WTC11 (cell line): Measurements from ENCODE around the gene RAMP1. TPM values are rescaled to one million over a fixed set of nuclear protein-coding genes. Genes with fewer than 3 reads are reported as not detected.

Experiments
- ATAC-seq: fragments of 200-7000 bp; cut with Tn5 transposase; 2 replicates; pipeline ENCODE4 v1.10.0; 2021; ENCODE audit warnings: mild to moderate bottlenecking, moderate library complexity
- CTCF ChIA-PET: fragments of 300-600 bp; sonication (Branson Sonifier 250); formaldehyde crosslinking; loops from one replicate; lab custom pipeline; 2021; ENCODE audit warnings: antibody characterized with exemption; lab: Charles Lee
- POLR2A ChIA-PET: fragments of 350-600 bp; sonication (Branson Sonifier 250); formaldehyde crosslinking; loops from one replicate; lab custom pipeline; 2021; ENCODE audit warnings: antibody characterized with exemption; lab: Charles Lee
- DNase-seq: peaks from one replicate; pipeline ENCODE4 v3.0.0; 2021; ENCODE audit warnings: low spot score
- H3K27ac Mint-ChIP-seq: 2 replicates; pipeline ENCODE4 v1.8.0; 2021; ENCODE audit warnings: mixed read lengths
- H3K27me3 Mint-ChIP-seq: 2 replicates; pipeline ENCODE4 v1.8.0; 2021; ENCODE audit warnings: low read depth, mild to moderate bottlenecking, moderate library complexity, mixed read lengths
- H3K36me3 Mint-ChIP-seq: 2 replicates; pipeline ENCODE4 v1.8.0; 2021; ENCODE audit warnings: mixed read lengths
- H3K4me1 Mint-ChIP-seq: 2 replicates; pipeline ENCODE4 v1.8.0; 2022; ENCODE audit warnings: mixed read lengths
- H3K4me3 Mint-ChIP-seq: 2 replicates; pipeline ENCODE4 v1.8.0; 2021; ENCODE audit warnings: mild to moderate bottlenecking, moderate library complexity, mixed read lengths
- H3K9me3 Mint-ChIP-seq: 2 replicates; pipeline ENCODE4 v1.8.0; 2021; ENCODE audit warnings: mixed read lengths
- CDX4 ChIP-seq: fragments of 250-450 bp; sonication (Bioruptor Pico); IDR thresholded peaks from 2 replicates; pipeline ENCODE4 v1.9.0; 2021; ENCODE audit warnings: moderate library complexity, mild to moderate bottlenecking, inconsistent platforms, borderline replicate concordance
- E2F1 ChIP-seq: sonication (generic); formaldehyde crosslinking; IDR thresholded peaks from 2 replicates; pipeline ENCODE4 v1.8.0; 2022; ENCODE audit warnings: mild to moderate bottlenecking, missing genetic modification reagents
- E2F4 ChIP-seq: sonication (generic); formaldehyde crosslinking; IDR thresholded peaks from 2 replicates; pipeline ENCODE4 v1.8.1; 2022; ENCODE audit warnings: low read depth, mild to moderate bottlenecking, moderate library complexity, missing genetic modification reagents, borderline replicate concordance
- ERG ChIP-seq: fragments of 250-450 bp; sonication (Bioruptor Pico); IDR thresholded peaks from 2 replicates; pipeline ENCODE4 v1.8.0; 2021; ENCODE audit warnings: mild to moderate bottlenecking
- ESRRA ChIP-seq: sonication (generic); formaldehyde crosslinking; IDR thresholded peaks from 2 replicates; pipeline ENCODE4 v1.8.1; 2022; ENCODE audit warnings: mild to moderate bottlenecking, missing genetic modification reagents, borderline replicate concordance
- FOXK1 ChIP-seq: sonication (generic); formaldehyde crosslinking; IDR thresholded peaks from 2 replicates; pipeline ENCODE4 v1.8.0; 2022; ENCODE audit warnings: mild to moderate bottlenecking, moderate library complexity, missing genetic modification reagents
- JAZF1 ChIP-seq: fragments of 250-450 bp; sonication (Bioruptor Pico); IDR thresholded peaks from 2 replicates; pipeline ENCODE4 v1.9.0; 2021; ENCODE audit warnings: moderate library complexity, mild to moderate bottlenecking, inconsistent platforms
- MAX ChIP-seq: sonication (generic); formaldehyde crosslinking; IDR thresholded peaks from 2 replicates; pipeline ENCODE4 v1.8.0; 2022; ENCODE audit warnings: mild to moderate bottlenecking, missing genetic modification reagents
- NFATC4 ChIP-seq: fragments of 250-450 bp; sonication (Bioruptor Pico); IDR thresholded peaks from 2 replicates; pipeline ENCODE4 v1.9.0; 2021; ENCODE audit warnings: mild to moderate bottlenecking
- NR2C2 ChIP-seq: sonication (generic); formaldehyde crosslinking; IDR thresholded peaks from 2 replicates; pipeline ENCODE4 v1.8.0; 2022; ENCODE audit warnings: mild to moderate bottlenecking, missing genetic modification reagents
- NR3C1 ChIP-seq: sonication (generic); formaldehyde crosslinking; conservative IDR thresholded peaks from 2 replicates; pipeline ENCODE4 v1.8.1; 2023; ENCODE audit warnings: low read depth, mild to moderate bottlenecking, missing genetic modification reagents
- PRRX2 ChIP-seq: fragments of 250-450 bp; sonication (Bioruptor Pico); IDR thresholded peaks from 2 replicates; pipeline ENCODE4 v1.8.0; 2021; ENCODE audit warnings: mild to moderate bottlenecking
- RELA ChIP-seq: sonication (generic); formaldehyde crosslinking; IDR thresholded peaks from 2 replicates; pipeline ENCODE4 v1.8.1; 2022; ENCODE audit warnings: missing genetic modification reagents, mild to moderate bottlenecking, borderline replicate concordance
- RORB ChIP-seq: fragments of 250-450 bp; sonication (Bioruptor Pico); IDR thresholded peaks from 2 replicates; pipeline ENCODE4 v1.9.0; 2021; ENCODE audit warnings: mild to moderate bottlenecking
- SMAD4 ChIP-seq: sonication (generic); formaldehyde crosslinking; IDR thresholded peaks from 2 replicates; pipeline ENCODE4 v1.8.0; 2022; ENCODE audit warnings: mild to moderate bottlenecking, missing genetic modification reagents
- ZBTB21 ChIP-seq: sonication (generic); formaldehyde crosslinking; IDR thresholded peaks from 2 replicates; pipeline ENCODE4 v1.8.1; 2023; ENCODE audit warnings: mild to moderate bottlenecking, missing genetic modification reagents, borderline replicate concordance
- ZBTB43 ChIP-seq: sonication (generic); formaldehyde crosslinking; IDR thresholded peaks from 2 replicates; pipeline ENCODE4 v1.8.1; 2023; ENCODE audit warnings: mild to moderate bottlenecking, missing genetic modification reagents
- ZMAT4 ChIP-seq: fragments of 250-450 bp; sonication (Bioruptor Pico); IDR thresholded peaks from 2 replicates; pipeline ENCODE4 v1.9.0; 2021; ENCODE audit warnings: mild to moderate bottlenecking
- ZNF121 ChIP-seq: sonication (generic); formaldehyde crosslinking; IDR thresholded peaks from 2 replicates; pipeline ENCODE4 v1.8.0; 2023; ENCODE audit warnings: missing genetic modification reagents
- ZNF138 ChIP-seq: sonication (generic); formaldehyde crosslinking; conservative IDR thresholded peaks from 2 replicates; pipeline ENCODE4 v1.8.1; 2022; ENCODE audit warnings: mild to moderate bottlenecking, moderate library complexity, missing genetic modification reagents
- ZNF219 ChIP-seq: sonication (generic); formaldehyde crosslinking; IDR thresholded peaks from 2 replicates; pipeline ENCODE4 v1.8.0; 2023; ENCODE audit warnings: missing genetic modification reagents, mild to moderate bottlenecking, borderline replicate concordance
- total RNA-seq: library from RNA; stranded (reverse); gene quantifications from 3 replicates; pipeline ENCODE4 v1.2.3, GENCODE V29; 2021
- TF ChIP-seq, protein P1 (sequence below): sonication (generic); formaldehyde crosslinking; IDR thresholded peaks from 2 replicates; pipeline ENCODE4 v1.8.1; 2022; ENCODE audit warnings: mild to moderate bottlenecking, moderate library complexity, missing genetic modification reagents
- TF ChIP-seq, protein P2 (sequence below): sonication (generic); formaldehyde crosslinking; IDR thresholded peaks from 2 replicates; pipeline ENCODE4 v1.8.1; 2022; ENCODE audit warnings: low read depth, missing genetic modification reagents, borderline replicate concordance
- TF ChIP-seq, protein P3 (sequence below): sonication (generic); formaldehyde crosslinking; IDR thresholded peaks from 2 replicates; pipeline ENCODE4 v1.8.0; 2023; ENCODE audit warnings: missing genetic modification reagents

The RAMP1 gene
- total RNA-seq, 1 experiment from 2014 or later, result 1.0 TPM

GRCh38 chr2:237889016-237889415 is 29.6 kb downstream of the RAMP1 start (continued):
- TF ChIP-seq MAX (CRISPR knock-in tag) (no peak), NFATC4 (CRISPR knock-in tag) (no peak)

GRCh38 chr2:237889811-237890210 is 30.4 kb downstream of the RAMP1 start:
- no peak for ATAC-seq
- Mint-ChIP-seq H3K4me1 (no peaks in the 10 kb centered on the region), H3K36me3 (no peaks in the 10 kb centered on the region), H3K27ac (no peak overlapping the region), H3K9me3 (no peaks in the 10 kb centered on the region), H3K27me3 (no peaks in the 10 kb centered on the region), H3K4me3 (no peak overlapping the region)
- DNase-seq, result no peak
- no peak for TF ChIP-seq RORB (CRISPR knock-in tag)
- TF ChIP-seq ZNF219 (CRISPR knock-in tag), result no peak
- TF ChIP-seq, protein P1, sequence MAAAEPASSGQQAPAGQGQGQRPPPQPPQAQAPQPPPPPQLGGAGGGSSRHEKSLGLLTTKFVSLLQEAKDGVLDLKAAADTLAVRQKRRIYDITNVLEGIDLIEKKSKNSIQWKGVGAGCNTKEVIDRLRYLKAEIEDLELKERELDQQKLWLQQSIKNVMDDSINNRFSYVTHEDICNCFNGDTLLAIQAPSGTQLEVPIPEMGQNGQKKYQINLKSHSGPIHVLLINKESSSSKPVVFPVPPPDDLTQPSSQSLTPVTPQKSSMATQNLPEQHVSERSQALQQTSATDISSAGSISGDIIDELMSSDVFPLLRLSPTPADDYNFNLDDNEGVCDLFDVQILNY (CRISPR knock-in tag), result no peak
- no peak for TF ChIP-seq NR2C2 (CRISPR knock-in tag)
- TF ChIP-seq JAZF1 (CRISPR knock-in tag), result no peak
- TF ChIP-seq ZBTB43 (CRISPR knock-in tag), result no peak
- TF ChIP-seq, protein P2, sequence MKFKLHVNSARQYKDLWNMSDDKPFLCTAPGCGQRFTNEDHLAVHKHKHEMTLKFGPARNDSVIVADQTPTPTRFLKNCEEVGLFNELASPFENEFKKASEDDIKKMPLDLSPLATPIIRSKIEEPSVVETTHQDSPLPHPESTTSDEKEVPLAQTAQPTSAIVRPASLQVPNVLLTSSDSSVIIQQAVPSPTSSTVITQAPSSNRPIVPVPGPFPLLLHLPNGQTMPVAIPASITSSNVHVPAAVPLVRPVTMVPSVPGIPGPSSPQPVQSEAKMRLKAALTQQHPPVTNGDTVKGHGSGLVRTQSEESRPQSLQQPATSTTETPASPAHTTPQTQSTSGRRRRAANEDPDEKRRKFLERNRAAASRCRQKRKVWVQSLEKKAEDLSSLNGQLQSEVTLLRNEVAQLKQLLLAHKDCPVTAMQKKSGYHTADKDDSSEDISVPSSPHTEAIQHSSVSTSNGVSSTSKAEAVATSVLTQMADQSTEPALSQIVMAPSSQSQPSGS (CRISPR knock-in tag), result no peak
- ChIA-PET CTCF (no interaction called here), POLR2A (no interaction called here)

DNA sequence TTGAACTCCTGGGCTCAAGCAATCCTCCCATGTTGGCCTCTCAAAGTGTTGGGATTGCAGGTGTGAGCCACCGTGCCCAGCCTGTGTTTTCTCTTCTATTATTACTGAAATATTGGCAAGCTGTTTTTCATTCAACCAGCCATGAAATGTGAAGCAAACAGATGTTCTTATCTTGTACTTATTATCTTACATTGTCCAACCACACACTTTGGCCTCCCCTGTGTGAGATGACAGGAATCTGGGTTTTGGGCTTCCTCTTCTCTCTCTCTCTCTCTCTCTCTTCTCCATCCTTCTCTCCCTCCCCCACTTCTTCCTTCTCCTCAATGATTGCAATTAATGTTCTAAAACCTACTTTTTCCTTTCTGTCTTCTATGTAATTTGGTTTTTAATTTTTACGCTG is 33.1 kb downstream of the RAMP1 start:
- no peaks in the 10 kb centered on the region for H3K9me3 Mint-ChIP-seq
- ChIA-PET CTCF (interaction anchor here (1.3 kb wide), 1 partner anchor 30 kb away, joined by 5 read pairs; no protein-coding TSS in a partner anchor), POLR2A (no interaction called here)
- H3K36me3 Mint-ChIP-seq, result no peaks in the 10 kb centered on the region
- no peak for DNase-seq
- H3K27me3 Mint-ChIP-seq, result no peaks in the 10 kb centered on the region
- no peak for ATAC-seq
- H3K27ac Mint-ChIP-seq, result no peak overlapping the region
- H3K4me1 Mint-ChIP-seq, result no peaks in the 10 kb centered on the region
- no peak overlapping the region for H3K4me3 Mint-ChIP-seq
- TF ChIP-seq CDX4 (CRISPR knock-in tag) (no peak), E2F1 (CRISPR knock-in tag) (no peak), ZNF138 (CRISPR knock-in tag) (no peak), ERG (CRISPR knock-in tag) (no peak), PRRX2 (CRISPR knock-in tag) (no peak), RORB (CRISPR knock-in tag) (no peak), ZMAT4 (CRISPR knock-in tag) (no peak), E2F4 (no peak), ESRRA (CRISPR knock-in tag) (no peak), FOXK1 (no peak), RELA (CRISPR knock-in tag) (no peak), NR3C1 (CRISPR knock-in tag) (no peak), SMAD4 (no peak), ZNF121 (no peak), ZBTB21 (CRISPR knock-in tag) (no peak)
- TF ChIP-seq, protein P3, sequence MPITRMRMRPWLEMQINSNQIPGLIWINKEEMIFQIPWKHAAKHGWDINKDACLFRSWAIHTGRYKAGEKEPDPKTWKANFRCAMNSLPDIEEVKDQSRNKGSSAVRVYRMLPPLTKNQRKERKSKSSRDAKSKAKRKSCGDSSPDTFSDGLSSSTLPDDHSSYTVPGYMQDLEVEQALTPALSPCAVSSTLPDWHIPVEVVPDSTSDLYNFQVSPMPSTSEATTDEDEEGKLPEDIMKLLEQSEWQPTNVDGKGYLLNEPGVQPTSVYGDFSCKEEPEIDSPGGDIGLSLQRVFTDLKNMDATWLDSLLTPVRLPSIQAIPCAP (CRISPR knock-in tag), result no peak
